SW 1271 (cell line): ENCODE data around the gene INTS14.
"Not testable (repeated sequence)": the region's sequence is repeated elsewhere in the genome, so short reads cannot be mapped to it uniquely, and the experiment has no call there.

Experiments
- DNase-seq, 2 experiments: peaks; one replicate each; lab custom pipeline; 2025; lab: John Stamatoyannopoulos, UW

The INTS14 gene

GRCh38 chr15:65578904-65579728 lies 31.8 kb downstream of the INTS14 start:
- DNase-seq, result no peak

GRCh38 chr15:65577129-65577996 lies 33.6 kb downstream of the INTS14 start:
- no peak for DNase-seq

DNA sequence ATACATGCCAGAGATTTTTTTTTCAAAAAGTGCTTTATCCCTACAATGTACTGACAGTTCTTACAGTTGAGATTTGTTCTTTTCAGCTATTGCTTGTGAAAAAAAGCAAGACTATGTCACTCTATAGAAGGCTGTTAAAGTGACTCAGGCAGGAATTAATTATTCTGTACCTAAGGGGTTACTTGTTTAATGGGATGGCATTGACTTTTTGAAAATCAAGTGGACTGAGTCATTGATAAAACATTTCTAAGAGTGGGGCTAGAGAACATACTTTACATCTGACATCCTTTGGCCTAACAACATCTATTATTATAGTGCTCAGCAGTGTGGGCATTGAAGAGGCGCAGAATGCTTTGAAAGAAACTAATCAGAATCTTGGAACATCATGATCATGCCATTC lies 34.3 kb downstream of the INTS14 start:
- DNase-seq, result peak in 1 of 2 experiments; percentile 23

DNA sequence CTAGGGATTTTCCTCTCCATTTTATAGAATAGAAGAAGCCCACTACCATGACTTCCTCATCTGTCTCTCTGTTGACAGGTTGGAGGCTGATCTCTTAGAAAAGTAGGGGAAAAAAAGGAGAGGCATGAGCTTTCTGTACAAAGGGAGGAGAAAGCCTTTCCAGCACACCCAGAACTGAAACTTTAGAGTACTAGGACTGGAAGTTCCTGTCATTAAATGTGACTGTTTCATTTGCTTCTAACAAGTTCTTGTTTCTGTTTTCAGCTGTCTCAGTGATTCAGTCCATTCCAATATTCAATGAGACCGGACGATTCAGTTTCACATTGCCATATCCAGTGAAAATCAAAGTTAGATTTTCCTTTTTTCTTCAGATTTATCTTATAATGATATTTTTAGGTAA lies 39.0 kb downstream of the INTS14 start:
- no peak for DNase-seq

DNA sequence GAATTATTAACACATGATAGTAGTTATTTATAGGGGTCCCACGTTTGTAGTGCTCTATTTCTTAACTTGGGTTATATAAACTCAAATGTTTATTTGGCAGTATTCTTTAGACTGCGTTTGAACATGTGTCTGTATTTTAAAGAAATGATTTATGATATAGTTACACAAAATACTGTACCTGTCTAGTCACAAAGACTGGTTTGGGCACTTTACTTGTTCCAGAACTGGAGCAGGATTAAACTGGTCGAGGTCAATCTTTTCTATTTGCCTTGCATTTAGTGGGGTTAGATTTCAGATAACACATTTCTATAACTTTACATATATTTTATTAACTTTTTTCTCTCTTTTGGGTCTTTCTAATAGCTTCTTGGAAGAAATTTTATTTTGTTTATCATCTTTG lies 41.2 kb downstream of the INTS14 start:
- no peak for DNase-seq

- no peak for DNase-seq
These were observed 49.0 kb downstream of the INTS14 start for GRCh38 chr15:65561934-65562333.

DNA sequence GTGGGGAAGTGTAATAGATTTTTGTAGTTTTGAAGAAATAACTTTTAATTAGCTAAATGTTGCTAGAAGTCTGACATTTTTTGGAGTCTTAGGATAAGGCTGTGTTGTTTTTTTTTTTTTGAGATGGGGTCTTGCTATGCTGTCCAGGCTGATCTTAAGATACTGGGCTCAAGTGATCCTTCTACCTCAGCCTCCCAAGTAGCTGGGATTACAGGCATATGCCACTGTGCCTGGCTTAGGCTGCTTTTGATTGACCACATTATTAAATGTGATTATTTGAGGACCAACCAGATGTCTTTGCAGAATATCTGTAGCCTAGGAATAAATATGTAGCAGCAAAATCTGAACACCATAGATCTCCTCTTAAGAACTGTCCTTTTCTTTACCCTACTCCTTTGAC lies 51.0 kb downstream of the INTS14 start:
- DNase-seq, result no peak

DNA sequence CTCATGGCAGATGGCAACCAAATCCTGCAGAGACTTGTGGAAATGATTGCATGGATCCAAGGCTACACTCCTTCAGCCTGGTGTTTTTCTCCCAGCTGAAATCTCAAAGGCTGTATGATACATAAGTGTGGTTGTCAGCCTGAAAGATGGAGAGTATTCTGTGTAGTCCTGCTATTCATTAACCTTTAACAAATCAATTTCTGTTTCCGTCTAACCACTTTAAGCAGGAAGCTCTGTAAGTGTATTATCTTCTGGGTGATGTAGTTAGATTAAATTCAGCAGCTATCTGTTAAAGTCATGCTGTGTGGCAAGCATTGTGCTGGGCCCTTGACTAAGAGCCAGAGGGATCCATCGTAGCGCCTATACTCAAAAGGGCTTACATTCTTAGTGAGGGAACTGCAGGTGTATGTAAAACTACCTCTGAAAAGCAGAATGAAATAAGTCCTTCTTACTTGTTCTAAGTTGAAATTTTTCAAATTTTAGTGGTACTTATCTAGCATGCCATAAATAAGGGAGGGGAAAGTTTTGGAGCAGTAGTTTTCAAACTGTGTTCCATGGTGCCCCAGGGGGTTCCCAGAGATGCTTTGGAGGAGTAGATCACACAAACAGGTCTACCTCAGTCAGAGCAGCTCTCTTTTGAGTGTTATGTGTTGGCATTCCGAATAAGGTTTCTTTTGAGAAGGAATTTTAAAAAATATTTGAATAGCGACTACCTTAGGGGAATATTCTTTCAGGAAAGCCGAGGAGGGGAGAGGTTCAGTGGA lies 51.8 kb downstream of the INTS14 start:
- no peak for DNase-seq

- no peak for DNase-seq
These were observed 52.6 kb downstream of the INTS14 start for GRCh38 chr15:65558336-65558735.

DNA sequence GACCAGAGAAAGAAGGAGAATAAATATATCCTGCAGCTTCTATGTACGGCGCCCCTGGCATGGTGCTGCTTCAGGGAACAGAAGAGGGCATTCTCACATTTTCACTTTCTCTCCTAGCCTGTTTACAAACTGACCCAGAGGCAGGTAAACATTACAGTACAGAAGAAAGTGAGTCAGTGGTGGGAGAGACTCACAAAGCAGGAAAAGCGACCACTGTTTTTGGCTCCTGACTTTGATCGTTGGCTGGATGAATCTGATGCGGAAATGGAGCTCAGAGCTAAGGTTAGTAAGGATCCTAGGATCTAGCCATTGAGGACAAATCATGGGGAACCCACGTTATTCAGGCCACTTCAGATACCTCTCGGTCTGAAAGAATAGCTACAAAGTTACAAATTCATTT lies 54.3 kb downstream of the INTS14 start:
- no peak for DNase-seq

GRCh38 chr15:65553691-65554090 lies 57.2 kb downstream of the INTS14 start:
- no peak for DNase-seq

DNA sequence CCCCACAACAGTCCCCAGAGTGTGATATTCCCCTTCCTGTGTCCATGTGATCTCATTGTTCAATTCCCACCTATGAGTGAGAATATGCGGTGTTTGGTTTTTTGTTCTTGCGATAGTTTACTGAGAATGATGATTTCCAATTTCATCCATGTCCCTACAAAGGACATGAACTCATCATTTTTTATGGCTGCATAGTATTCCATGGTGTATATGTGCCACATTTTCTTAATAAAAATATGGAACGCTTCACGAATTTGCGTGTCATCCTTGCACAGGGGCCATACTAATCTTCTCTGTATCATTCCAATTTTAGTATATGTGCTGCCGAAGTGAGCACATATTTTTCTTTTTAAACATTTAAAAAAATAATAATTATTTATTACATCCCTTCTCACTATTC lies 58.1 kb downstream of the INTS14 start:
- not testable (repeated sequence) for DNase-seq

- no peak for DNase-seq
These were observed 59.7 kb downstream of the INTS14 start for GRCh38 chr15:65551183-65551582.

DNA sequence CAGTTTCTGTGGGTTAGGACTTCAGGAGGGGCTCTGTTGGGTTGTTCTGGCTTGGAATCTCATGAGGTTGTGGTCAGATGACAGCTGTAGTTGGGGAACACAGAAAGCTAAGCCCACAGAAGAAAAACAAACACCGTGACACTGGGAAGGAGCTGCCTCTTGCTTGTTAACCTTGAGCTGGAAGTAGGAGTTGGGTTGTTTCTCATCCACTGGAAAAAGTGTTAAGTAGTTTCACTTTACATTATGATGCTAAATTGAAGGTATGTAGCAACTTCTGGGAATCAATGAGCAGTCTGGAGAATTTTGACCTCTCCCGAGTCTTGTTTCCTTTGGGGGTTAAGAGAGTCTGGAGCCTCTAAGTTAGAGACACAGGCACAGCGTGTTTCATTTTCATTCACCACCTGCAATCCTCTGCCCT lies 60.2 kb downstream of the INTS14 start:
- DNase-seq, result no peak

GRCh38 chr15:65549288-65549687 lies 61.6 kb downstream of the INTS14 start:
- not testable (repeated sequence) for DNase-seq

DNA sequence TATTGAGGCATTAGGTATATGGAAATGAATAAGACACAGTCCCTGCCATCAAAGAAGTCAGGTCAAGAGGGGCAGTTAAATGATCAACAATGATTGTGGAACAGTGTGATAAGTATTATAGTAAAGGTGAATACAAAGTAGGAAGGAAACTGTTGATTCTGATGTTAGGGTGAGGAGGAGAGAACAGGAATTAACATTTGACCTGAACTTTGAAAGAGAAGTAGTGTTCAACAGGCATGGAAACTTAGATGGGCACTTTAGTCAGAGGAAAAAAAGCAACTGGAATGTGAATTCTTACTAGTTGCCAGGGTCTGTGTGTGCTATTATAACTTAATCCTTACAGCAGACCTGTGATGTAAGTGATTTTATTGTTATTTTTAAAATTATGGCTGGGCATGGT lies 63.1 kb downstream of the INTS14 start:
- no peak for DNase-seq

DNA sequence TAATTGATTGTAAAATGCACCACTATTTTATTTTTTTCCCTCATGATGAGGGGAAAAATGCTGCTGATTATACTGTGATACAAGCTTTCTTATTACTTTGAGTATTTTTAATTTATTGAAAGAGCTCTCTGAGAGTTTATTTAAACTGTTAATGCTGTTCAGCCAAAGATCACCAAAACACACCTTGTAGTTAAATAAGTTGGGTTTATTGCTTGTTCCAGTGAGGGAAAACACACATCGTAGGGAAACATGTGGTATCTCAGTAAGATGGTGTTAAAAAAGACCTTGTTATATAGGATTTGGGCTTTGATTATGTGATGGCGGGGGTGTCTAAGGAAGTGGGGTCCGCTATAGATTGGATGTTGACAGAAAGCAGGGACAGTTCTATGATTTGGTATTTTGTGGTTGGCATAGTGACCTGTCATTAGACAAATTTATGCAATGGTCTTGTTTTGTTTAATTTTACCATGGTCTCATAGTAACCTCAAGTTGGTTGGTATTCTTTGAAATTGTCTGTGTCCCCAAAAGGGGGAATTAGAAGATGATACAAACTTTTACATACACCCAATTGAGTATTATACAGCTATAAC lies 69.6 kb downstream of the INTS14 start:
- no peak for DNase-seq

DNA sequence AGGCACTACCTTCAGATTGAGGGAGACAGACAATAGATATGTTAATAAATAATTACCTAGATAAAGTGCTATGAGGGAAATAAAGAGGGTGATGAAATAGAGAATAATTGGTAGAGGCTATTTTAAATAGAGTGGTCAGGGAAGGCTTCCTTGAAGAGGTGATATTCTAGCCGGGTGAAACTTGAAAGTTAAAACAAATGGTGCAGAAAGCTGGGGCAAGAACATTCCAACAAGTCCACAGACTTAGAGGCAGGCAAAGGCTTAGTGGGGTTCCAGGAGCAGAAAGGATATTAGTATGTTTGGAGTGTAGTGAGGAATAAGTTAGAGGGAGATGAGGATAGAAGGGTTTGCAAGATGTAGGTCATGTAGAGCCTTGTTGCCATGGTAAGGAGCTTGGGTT lies 70.6 kb downstream of the INTS14 start:
- no peak for DNase-seq

GRCh38 chr15:65535192-65535591 lies 75.7 kb downstream of the INTS14 start:
- no peak for DNase-seq

- no peak for DNase-seq
These were observed 77.7 kb downstream of the INTS14 start for GRCh38 chr15:65533057-65533756.

DNA sequence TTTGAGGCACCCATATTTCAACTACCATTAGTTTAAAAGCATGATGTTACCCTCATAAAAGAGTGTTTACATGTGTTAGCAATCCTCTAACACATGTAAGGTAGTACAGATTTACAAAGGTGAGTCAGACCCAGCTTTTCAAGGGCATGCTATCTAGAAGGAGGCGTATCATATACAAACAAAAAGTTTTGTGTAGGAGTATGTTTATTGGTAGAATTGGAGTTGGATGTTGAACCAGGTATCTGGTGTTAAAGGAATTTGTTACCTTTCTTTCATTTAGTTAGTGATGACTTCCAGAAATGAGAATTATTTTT lies 78.2 kb downstream of the INTS14 start:
- DNase-seq, result no peak
